Activated gamma-delta T cell treated with anti-CD3 and anti-CD28 coated beads, Interleukin-2, amount 50 U/mL, for 16 hours (primary cell): ENCODE measurements around the gene MRPS27.
A peak's percentile ranks its signal among the peaks of the same experiment; 100 is the strongest.
"Not testable (repeated sequence)": the region's sequence is repeated elsewhere in the genome, so short reads cannot be mapped to it uniquely, and the experiment has no call there.

Source experiments
- DNase-seq: peaks from one replicate; pipeline ENCODE4 v3.0.0-alpha.2; 2020; ENCODE audit warnings: low read depth

Gene MRPS27

GRCh38 chr5:72325566-72326305 lies 5.7 kb upstream of the MRPS27 start:
- no peak for DNase-seq

GRCh38 chr5:72324189-72324825 lies 4.3 kb upstream of the MRPS27 start:
- DNase-seq: no peak

- not testable (repeated sequence) for DNase-seq
Observed at GRCh38 chr5:72319435-72319975, 535 bp downstream of the MRPS27 start.

- no peak for DNase-seq
Observed at GRCh38 chr5:72314571-72315172, 5.4 kb downstream of the MRPS27 start.

- no peak for DNase-seq
Observed at GRCh38 chr5:72313141-72313540, 6.9 kb downstream of the MRPS27 start.

GRCh38 chr5:72308853-72309191 lies 11.2 kb downstream of the MRPS27 start:
- no peak for DNase-seq

- peak; percentile 93 for DNase-seq
Observed at GRCh38 chr5:72307968-72308852, 11.8 kb downstream of the MRPS27 start.

- no peak for DNase-seq
Observed at GRCh38 chr5:72307573-72307967, 12.5 kb downstream of the MRPS27 start.

- no peak for DNase-seq
Observed at GRCh38 chr5:72305194-72306142, 14.6 kb downstream of the MRPS27 start.

- DNase-seq: no peak
Observed at GRCh38 chr5:72302171-72302570, 17.9 kb downstream of the MRPS27 start.

GRCh38 chr5:72301557-72301956 lies 18.5 kb downstream of the MRPS27 start:
- no peak for DNase-seq

GRCh38 chr5:72300590-72301339 lies 19.3 kb downstream of the MRPS27 start:
- DNase-seq: no peak

GRCh38 chr5:72298711-72299110 lies 21.3 kb downstream of the MRPS27 start:
- no peak for DNase-seq

- DNase-seq: not testable (repeated sequence)
Observed at GRCh38 chr5:72298136-72298535, 21.9 kb downstream of the MRPS27 start.

GRCh38 chr5:72296256-72296655 lies 23.8 kb downstream of the MRPS27 start:
- no peak for DNase-seq

GRCh38 chr5:72295539-72295938 lies 24.5 kb downstream of the MRPS27 start:
- DNase-seq: no peak

- no peak for DNase-seq
Observed at GRCh38 chr5:72294473-72294872, 25.6 kb downstream of the MRPS27 start.

- DNase-seq: no peak
Observed at GRCh38 chr5:72293495-72294055, 26.5 kb downstream of the MRPS27 start.

GRCh38 chr5:72292411-72292810 lies 27.6 kb downstream of the MRPS27 start:
- no peak for DNase-seq

GRCh38 chr5:72291601-72292000 lies 28.4 kb downstream of the MRPS27 start:
- DNase-seq: no peak
